ENCODE measurements around the gene SRL. TPM values are rescaled to one million over a fixed set of nuclear protein-coding genes. Genes with fewer than 3 reads are reported as not detected.

Gene SRL
- total RNA-seq, 4 donors from 2014 or later, result 1.2 to 3.4 (median 2.4) TPM

GRCh38 chr16:4172070-4172469 lies 69.8 kb downstream of the SRL start:
- Histone ChIP-seq H3K36me3 (no peaks in the 10 kb centered on the region), H3K27me3 (no peaks in the 10 kb centered on the region), H3K4me1 (no peaks in the 10 kb centered on the region), H3K9me3 (no peaks in the 10 kb centered on the region), H3K4me3 (no peak overlapping the region), H3K27ac (no peak overlapping the region)
- no peak for ATAC-seq
- TF ChIP-seq POLR2A (IDR thresholded peaks at IDR 0.05) (no peak), POLR2AphosphoS5 (IDR thresholded peaks at IDR 0.05) (no peak), CTCF (IDR thresholded peaks at IDR 0.05) (no peak)
- 68 to 76% methylated on average over 2 to 3 of the region's 3 CpGs for WGBS, 2 donors (ENCODE audit: low coverage in 1 of 2)

GRCh38 chr16:4169415-4169814 lies 72.5 kb downstream of the SRL start:
- H3K4me3 ChIP-seq, result no peak overlapping the region
- no peak overlapping the region for H3K27ac ChIP-seq
- WGBS, 2 donors (ENCODE audit: low coverage in 1 of 2), result 89 to 91% methylated on average over 6 of the region's 6 CpGs
- no peaks in the 10 kb centered on the region for H3K36me3 ChIP-seq
- no peaks in the 10 kb centered on the region for H3K4me1 ChIP-seq
- no peaks in the 10 kb centered on the region for H3K9me3 ChIP-seq
- TF ChIP-seq POLR2AphosphoS5 (IDR thresholded peaks at IDR 0.05) (no peak), CTCF (IDR thresholded peaks at IDR 0.05) (no peak), POLR2A (IDR thresholded peaks at IDR 0.05) (no peak)
- ATAC-seq, result no peak
- no peaks in the 10 kb centered on the region for H3K27me3 ChIP-seq

GRCh38 chr16:4166821-4167220 lies 75.1 kb downstream of the SRL start:
- no peak for TF ChIP-seq CTCF (IDR thresholded peaks at IDR 0.05)
- TF ChIP-seq POLR2AphosphoS5 (IDR thresholded peaks at IDR 0.05), result no peak
- TF ChIP-seq EP300 (IDR thresholded peaks at IDR 0.05), result no peak
- no peak for TF ChIP-seq POLR2A (IDR thresholded peaks at IDR 0.05)
- no peak overlapping the region for H3K4me3 ChIP-seq
- no peaks in the 10 kb centered on the region for H3K36me3 ChIP-seq
- H3K27me3 ChIP-seq, result no peaks in the 10 kb centered on the region
- H3K4me1 ChIP-seq, result no peaks in the 10 kb centered on the region
- H3K9me3 ChIP-seq, result no peaks in the 10 kb centered on the region
- ATAC-seq, result no peak
- no peak overlapping the region for H3K27ac ChIP-seq
- WGBS, 2 donors (ENCODE audit: low coverage in 1 of 2), result 87 to 92% methylated on average over 4 of the region's 4 CpGs

DNA sequence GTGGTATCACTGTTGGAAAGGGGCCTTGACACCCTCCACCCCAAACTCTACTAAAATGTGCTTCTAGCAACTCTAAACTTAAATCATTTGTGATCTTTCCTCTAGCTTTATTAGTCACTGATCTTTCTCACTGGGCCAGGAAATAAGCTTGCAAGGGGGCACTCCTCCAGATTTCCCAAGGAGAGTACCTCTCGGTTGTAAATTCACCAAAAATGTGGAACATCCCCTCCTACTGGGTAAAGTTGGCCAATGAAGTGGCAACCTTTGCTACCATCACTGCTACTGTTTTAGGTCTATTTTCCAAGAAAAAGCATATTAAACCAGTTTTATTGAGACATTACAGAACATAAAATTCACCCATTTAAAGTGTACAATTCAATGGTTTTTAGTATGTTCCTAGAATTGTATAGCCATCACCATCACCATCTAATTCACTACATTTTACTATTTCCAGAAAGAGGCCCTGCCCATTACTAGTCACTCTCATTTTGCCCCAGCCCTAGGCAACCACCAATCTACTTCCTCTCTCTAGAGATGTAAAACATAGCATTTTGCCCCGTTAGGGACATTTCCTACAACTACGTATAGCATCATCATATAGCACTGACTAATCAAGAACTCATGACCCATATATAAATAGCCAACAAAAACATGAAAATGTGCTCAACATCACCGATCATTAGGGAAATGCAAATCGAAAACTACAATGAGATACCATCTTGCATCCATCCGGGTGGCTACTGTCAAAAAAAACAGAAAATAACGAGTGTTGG lies 81.0 kb downstream of the SRL start:
- no peaks in the 10 kb centered on the region for H3K9me3 ChIP-seq
- H3K4me3 ChIP-seq, result no peak overlapping the region
- TF ChIP-seq POLR2AphosphoS5 (IDR thresholded peaks at IDR 0.05) (no peak), CTCF (IDR thresholded peaks at IDR 0.05) (no peak), EP300 (IDR thresholded peaks at IDR 0.05) (no peak)
- H3K36me3 ChIP-seq, result no peaks in the 10 kb centered on the region
- ATAC-seq, result no peak
- no peaks in the 10 kb centered on the region for H3K4me1 ChIP-seq
- H3K27ac ChIP-seq, result no peak overlapping the region
- WGBS, 2 donors (ENCODE audit: low coverage in 1 of 2), result 71 to 79% methylated on average over 7 of the region's 7 CpGs
- H3K27me3 ChIP-seq, result no peaks in the 10 kb centered on the region

DNA sequence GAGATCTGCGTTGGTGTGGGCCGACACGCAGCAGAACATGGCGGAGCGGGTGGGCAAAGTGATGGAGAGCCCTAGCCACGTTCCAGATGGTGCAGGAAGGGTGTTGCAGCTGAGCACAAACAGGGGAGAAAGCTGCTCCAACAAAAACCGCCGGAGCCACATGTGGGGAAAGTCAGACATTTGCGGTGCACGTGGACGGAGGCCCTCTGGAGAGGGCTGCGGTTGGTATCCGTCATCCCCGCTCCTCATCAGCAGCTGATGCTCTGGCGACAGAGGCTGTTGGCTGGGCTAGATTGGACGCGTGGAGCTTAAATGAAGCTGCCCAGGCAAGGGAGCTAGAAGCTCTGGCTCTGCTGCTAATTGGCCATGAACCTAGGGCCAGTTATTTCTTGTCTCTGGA lies 82.2 kb downstream of the SRL start:
- H3K36me3 ChIP-seq, result no peaks in the 10 kb centered on the region
- 97 to 100% methylated on average over 3 to 16 of the region's 17 CpGs for WGBS, 2 donors (ENCODE audit: low coverage in 1 of 2)
- no peak overlapping the region for H3K4me3 ChIP-seq
- ATAC-seq, result no peak
- no peaks in the 10 kb centered on the region for H3K4me1 ChIP-seq
- TF ChIP-seq CTCF (IDR thresholded peaks at IDR 0.05) (no peak), POLR2AphosphoS5 (IDR thresholded peaks at IDR 0.05) (no peak), POLR2A (IDR thresholded peaks at IDR 0.05) (no peak)
- H3K27me3 ChIP-seq, result no peaks in the 10 kb centered on the region
- H3K27ac ChIP-seq, result no peak overlapping the region
- H3K9me3 ChIP-seq, result no peaks in the 10 kb centered on the region
